GM18502 (cell line): Measurements from ENCODE around the gene LRRC52.

Experiments used
- ATAC-seq: cut with Tn5 transposase; IDR thresholded peaks from one replicate; pipeline ENCODE4 v1.9.1; 2021; ENCODE audit warnings: mild to moderate bottlenecking; ENCODE audit not compliant: unreplicated experiment, poor library complexity

Gene LRRC52

DNA sequence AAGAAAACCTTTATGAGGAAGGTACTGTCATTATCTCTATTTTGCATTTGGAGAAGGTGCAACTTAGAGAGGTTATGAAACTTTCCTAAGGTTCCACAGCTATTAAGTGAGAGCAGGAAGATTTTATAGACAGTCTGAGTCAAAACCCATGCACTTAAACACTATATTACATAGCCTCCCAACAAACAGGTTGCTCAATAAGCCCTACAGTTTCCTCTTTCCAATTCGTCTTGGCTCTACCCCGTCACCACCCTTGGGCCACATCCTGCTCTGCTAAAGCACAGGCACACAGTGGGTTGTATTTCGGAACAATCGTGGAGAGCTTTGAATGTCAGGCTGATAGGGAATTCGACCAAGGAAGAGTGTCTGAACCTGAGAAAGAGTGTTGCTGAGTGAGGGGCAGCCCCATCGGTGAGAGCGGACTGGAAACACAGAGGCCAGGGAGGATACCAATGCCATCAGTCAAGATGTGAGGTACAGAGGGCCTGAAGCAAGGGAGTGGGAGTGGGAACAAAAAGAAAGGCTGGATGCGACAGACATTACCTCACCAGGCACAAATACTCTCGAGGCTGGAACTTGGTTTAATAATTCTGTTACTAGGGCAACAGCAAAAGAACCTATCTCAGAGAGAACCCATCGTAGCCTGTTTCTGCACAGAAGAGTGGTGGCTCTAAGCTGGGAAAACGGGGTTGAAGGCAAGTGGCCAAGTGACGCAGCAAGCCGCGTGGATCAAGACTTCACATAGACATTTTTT lies 6.3 kb upstream of the LRRC52 start:
- no peak for ATAC-seq

DNA sequence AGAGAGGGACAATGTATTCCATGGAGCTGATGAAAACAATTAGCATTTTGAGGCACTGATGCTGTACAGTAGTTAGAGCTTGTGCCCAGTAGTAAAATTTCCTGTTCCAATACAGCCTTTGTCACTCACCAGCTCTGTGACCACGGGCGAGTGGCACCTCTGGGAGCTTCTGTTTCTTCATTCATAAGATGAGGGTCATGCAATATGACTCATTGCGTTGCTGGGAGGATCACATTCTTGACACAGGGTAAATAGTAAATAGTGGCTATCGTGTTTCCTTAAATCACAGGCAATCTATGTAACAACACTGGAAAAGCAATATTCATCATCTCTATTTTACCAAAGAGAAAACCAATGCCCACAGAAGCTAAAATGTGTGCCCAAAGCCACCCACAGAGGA lies 4.5 kb upstream of the LRRC52 start:
- no peak for ATAC-seq

DNA sequence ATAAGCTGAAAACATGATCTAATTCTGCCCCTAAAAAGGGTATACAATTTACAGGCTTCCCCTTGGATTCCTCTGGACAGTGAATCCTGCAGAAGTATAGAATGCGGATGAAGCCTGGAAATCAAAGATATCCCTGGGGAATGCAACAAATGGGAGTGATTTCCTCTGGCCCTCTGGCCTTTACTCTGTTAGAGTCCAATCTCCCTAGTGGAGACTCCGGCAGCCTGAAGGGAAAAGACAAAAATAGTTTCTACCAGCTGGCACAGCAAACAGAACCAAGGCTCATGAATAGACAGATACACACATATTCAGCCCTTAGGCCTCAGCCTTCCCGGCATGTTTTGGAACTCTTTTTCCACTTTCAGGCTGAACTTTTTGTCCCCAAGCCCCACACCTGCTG lies 3.9 kb upstream of the LRRC52 start:
- ATAC-seq = no peak

DNA sequence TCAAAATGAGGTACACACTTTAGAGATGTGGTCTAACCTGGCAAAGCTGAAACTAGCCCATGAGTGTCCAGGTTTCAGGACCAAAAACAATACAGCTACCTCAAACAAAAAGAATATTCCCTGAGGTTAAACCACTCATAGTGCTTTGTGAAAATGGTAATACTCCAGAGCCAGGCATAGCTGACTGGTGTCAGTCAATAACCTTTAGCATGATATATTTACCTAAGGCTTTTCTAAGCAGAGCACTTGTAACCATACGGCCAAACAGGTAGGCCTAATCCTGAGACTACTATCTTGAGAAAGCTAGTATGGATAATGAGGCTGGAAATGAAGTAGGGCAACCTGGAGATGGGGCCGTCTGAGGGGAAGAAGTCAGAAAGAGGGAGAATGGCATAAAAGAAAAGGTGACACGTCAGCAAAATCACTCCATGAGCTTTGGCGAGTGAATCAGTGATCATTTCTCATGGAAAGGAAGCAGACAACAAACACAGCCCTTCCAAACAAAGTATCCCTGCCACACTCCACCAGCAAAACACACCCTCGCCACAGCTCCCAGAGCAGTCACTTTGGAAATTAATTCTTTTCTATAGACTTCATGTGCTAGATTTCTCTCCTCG lies 1.7 kb upstream of the LRRC52 start:
- no peak for ATAC-seq

DNA sequence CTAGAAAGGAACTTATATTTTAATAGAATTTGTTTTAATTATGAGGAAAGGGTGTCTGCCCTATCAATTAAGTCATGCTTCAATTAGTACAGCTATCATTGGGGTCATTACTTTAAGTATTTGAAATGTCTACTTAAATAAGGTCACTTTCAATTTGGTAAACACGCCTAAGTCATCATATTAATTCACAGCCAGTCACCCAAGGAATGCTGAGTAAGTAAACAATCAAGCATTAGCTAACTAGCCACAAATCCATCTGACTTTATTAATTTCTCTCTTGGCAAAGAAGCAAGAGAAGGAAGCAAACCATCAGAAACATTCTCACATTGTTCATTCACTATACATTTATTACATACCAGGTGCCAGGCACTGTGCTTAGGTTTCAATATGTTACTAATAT lies 1.2 kb upstream of the LRRC52 start:
- ATAC-seq = no peak

DNA sequence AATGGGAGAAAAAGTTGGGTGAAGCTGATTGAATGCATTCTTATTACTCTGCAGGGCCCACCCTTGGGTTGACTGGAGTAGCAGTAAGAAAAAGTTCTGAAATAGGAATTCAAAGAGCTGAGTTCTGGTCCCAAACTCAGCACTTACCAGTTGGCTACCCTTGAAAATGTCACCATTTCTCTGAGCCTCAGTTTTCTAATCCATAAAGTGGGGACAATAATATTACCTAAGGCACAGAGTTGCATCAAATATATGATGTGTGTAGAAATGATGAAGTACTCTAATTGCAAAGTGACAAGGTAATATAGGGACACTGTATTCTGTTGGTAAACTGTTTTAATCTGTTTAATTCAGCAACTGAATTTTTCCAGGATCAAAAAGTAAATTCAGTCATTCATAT lies 1.2 kb downstream of the LRRC52 start:
- ATAC-seq = no peak

DNA sequence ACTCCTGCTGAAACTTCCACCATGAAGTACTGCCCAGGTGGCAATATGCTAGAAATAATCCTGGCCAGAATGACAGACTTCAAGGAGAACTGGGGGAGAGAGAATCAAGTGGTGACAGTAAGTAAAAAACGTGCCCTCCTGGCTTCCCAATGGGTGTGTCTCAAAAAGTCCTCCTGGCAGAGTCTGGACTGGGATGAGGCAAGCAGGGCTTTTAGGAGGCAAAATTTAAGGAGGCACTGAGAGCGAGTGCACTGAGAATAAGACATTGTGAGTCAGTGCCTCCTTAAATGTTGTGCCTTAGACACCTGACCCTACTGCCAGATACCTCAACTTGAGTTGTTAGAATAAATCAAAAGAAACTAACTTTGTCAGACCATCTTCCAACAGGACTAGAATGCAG lies 2.2 kb downstream of the LRRC52 start:
- ATAC-seq = no peak

DNA sequence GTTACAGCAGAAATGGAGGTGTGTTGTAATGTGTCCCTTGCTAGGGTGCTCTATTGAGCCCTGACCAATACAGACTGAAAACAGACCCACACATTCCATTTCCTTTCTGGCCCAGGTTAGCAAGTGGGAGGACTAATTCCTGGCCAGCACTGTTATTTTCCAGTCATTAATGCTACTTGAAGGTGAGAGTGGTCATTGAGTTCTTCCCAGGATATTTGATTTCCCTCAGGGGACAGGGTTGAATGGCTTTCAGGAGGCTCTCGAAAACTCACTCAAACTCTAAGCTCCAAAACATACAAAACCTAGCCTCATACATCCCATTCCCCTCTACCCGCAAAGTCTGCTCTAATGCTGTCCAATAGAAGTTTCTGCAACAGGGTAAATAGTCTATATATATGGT lies 6.2 kb downstream of the LRRC52 start:
- no peak for ATAC-seq

DNA sequence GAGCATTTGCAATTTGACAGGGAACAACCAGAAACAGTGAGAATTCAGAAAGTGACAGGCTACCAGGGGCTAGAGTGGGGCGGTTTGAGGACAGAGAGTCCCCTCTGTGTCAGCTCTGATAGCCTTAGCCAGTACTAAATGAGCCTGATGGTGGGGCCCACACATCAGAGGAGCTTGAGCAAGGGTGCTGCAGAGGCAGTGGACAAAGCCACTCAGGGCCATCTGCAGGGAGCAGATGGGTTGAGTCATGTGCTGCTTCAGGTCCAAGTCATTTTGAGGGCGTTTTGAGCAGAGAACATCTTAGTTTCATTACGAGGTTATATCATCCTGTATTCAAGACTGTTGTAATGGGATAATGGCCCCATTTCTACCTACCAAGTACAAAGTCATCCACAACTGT lies 7.7 kb downstream of the LRRC52 start:
- ATAC-seq = no peak

DNA sequence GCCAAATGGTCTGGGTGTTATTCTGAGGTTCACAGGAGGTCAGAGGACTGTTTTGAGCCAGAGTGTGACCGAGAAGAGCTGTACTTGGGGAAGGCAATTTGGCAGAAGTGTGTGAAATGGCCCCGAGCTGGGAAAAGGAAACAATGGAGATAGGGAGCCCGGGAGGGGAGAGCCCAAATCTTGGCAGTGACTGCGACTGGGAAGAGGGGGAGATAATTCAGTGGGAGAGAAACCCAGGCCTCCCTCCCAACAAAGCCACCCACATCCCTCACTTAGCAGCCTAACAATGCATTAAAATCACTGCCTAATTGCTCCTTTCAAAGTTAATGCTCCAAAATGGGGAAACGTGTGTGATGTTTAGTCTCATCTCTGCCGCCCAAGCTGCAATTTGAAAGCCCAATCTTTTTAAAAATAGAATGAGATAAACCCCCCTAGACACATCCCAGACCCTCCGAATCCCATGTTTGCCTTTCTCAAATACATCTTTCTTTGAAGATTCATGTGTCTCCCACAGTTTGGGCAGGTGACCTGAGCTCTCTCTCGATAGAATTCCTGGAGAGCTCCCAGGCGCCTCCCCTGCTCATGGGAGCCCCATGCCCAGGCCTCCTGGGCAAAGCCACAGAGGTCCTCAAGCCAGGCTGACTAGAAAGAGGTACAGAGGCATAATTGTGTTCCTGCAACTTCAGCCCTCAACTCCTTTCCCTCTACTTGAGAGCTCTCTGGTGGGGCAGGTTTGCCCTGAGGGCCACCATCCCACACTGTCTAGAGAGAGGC lies 17.3 kb downstream of the LRRC52 start:
- no peak for ATAC-seq

DNA sequence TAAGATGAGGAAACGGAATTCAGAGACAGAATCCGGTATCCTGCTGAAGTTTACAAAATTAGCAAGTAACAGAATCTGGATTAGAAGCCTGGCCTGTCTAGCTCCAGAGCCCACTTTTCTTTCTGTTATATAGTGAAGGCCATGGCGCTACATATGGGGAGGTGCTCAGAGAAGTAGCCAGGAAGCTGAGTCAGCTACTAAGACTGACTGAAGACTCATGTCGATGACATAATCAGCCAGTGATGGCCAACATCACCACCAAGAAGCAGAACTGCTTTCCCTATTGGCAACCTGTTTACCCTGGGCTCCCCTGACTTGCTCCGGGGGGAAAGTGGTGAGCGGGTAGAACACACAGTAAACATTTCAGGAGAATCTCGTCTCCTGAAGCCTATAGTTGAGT lies 18.8 kb downstream of the LRRC52 start:
- no peak for ATAC-seq

DNA sequence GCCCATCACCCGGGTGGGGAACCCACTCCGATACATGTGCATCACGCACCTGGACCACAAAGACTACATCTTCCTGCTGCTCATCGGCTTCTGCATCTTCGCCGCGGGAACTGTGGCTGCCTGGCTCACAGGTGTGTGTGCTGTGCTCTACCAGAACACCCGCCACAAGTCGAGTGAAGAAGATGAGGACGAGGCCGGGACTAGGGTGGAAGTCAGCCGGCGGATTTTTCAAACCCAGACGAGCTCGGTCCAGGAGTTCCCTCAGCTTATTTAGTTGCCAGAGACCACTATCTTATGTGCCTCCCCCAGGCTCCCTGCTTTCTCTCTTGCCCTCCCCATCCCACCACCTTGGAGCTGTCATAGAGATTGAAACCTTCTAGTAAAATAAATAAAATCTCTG lies 19.8 kb downstream of the LRRC52 start:
- ATAC-seq = no peak

DNA sequence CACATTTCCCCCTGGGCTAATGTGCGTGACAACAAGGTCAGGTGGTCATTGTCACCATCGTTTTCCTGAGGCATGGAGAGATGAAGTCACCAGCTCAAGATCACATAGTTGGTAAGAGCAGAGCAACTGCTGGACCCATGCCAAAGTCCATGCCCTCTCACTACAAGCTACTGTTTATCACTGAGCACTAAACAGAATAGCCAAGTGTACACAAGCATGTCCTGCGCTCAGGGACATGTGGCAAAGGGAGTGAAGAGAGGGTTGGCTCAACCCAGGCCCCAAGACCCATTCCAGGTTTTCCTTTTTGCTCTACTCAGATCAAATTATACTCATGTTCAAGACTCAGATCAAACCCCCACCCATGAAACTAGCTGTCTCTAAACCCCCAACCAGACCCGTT lies 20.8 kb downstream of the LRRC52 start:
- no peak for ATAC-seq

DNA sequence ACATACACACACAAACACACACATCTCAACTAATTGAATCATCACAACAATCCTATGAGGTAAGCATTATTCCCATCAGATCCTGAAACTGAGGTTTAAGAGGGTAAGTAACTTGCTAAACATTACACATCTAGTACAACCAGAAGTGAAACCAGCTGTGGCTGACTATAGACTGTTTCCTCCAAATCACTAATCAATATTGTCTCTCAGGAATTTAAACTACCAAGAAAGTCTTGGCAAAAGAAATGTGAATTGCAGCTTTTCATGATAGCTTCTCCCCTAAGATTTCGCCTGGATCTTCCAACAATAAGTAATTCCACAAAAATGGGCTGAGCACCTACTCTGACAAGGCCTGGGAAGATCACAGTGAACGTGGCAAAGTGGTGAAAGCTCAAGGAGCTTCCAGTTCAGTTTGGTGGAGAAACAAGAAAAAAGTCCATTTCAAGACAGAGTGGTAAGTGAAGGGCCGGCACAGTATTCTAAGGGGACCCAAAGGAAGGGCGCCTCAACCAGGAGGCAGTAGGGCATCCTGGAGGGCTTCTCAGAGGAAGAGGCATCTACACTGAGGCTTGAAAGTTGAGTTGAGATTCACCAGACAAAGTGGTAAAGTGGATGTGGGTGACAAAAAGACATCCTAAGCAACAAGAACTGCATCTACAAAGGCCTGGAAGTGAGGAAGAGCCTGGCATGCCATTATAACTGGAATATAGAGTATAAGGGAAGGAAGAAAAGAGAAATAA lies 22.1 kb downstream of the LRRC52 start:
- ATAC-seq = no peak

DNA sequence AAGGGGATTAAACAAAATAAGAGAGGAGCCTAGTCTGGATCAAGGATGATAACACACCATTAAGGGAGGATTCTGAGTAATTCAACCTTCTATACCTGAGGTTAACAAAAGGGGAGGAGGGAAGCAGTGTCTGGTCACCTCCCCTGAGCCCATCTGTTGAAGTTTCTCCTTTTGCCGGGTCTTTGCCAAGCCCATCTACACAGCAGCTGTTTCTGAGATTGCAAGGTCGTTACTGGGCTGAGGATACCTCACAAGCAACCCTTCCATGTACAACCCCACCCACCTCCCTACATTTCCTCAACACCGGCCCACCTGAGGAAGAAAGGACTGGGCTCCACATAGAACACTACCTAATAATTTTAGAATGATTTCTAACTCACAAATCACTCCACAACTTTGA lies 26.3 kb downstream of the LRRC52 start:
- ATAC-seq = no peak

DNA sequence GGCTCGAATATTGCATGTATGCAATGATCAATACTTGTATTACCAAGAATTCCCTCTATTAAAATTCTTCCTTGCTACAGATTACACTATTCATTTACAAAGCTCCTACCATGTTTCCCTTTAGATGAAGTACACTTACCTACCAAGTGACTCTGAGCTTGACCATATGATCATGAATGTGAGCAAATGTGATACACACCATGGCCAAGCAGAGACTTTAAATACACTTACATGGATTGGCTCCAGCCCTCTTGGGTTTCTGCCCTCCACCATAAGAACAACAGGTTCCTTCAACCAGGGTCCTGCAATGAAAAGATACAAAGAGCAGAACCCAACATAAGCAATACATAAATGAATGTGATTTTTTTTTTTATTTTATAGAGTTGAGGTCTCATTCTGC lies 30.0 kb downstream of the LRRC52 start:
- no peak for ATAC-seq

DNA sequence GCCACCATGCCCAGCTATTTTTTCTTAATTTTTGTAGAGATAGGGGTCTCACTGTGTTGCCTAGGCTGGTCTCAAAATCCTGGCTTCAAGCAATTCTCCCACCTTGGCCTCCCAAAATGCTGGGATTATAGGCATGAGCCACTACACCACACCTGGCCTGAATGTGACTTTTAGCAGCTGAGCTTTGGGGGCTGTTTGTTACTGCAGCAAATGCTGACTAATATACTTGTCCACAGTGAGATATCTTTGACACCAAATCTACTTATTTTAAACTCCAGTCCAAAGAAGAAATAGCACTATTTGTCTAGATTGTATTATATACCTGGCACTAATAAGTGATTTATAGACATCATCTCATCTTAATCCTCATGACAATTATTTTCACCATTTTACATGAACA lies 30.5 kb downstream of the LRRC52 start:
- no peak for ATAC-seq

DNA sequence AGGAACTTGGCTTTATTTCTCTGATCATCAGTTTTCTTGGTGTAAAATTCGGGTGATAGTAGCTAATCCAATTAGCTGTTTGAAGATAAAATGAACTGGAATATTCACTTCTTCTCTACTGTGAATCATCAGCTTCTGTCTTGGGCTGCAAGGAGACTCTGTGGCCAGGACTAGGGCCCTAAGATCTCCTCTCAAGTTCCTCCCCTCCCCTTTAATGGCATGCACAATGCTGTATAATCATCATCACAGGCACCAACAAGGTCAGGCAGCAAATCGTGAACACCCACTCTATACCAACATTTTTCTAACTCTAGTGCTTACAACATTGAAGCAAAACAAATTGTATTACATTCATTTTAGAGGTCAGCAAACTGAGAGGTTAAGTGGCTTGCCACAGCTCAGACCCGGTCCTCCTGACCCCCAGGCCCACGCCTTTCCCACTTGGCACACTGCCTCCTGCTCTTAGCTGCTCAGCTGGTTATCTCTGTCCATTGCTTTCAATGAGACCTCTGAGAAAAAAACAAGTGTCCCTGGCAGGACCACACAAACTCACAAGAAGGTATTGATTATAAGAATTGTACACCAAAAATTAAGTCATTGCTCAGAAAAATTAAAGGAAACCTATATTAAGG lies 31.8 kb downstream of the LRRC52 start:
- no peak for ATAC-seq

DNA sequence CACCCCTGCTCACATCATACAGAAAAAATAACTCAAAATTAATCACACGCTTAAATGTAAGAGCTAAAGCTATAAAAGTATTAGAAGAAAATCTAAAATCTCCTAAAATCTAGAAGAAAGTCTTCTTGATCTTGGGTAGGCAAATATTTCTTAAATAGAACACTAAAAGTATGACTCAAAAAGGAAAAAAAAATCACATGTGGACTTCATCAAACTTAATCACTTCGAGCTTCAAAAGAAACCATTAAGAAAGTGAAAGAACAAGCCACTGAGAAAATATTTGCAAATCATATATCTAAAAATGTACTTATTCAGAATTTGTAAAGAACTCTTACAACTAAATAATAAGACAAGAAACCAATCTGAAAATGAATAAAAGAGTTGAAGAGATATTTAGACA lies 32.7 kb downstream of the LRRC52 start:
- ATAC-seq = no peak

DNA sequence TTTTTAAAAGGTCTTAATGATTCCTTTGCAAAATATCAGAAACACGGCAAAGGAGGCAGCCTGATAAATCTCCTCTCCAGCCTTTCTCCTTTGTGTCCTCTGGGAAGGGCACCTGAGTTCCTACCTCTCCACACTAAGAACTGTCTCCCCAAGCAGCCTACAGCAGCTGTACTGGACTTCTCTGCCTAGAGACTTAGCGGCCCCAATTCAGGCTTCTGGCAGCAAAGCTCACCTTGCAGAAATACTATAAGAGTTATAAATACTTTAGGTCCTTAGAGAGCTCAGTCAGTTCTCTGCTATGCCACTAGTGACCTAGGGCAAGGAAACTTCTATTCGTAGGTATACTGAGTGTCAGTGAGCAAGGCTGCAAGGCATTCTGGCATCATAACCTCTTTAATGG lies 33.9 kb downstream of the LRRC52 start:
- ATAC-seq = no peak
